H1 (cell line): ENCODE results near the gene KLRD1. TPM values are rescaled to one million over a fixed set of nuclear protein-coding genes. Genes with fewer than 3 reads are reported as not detected.

Experiments
- CTCF ChIA-PET: fragments of 300-600 bp; sonication (Branson Sonifier 250); formaldehyde crosslinking; loops from one replicate; lab custom pipeline; 2021; ENCODE audit not compliant: partially characterized antibody; lab: Charles Lee
- POLR2A ChIA-PET: fragments of 300-600 bp; sonication (Branson Sonifier 250); formaldehyde crosslinking; loops from one replicate; lab custom pipeline; 2021; ENCODE audit warnings: inconsistent platforms; ENCODE audit not compliant: partially characterized antibody; lab: Charles Lee
- DNase-seq, 2 experiments: peaks; one replicate each; pipeline versions ENCODE4 v3.0.0 to v3.0.0-alpha.2; 2010 to 2022; ENCODE audit warnings: low spot score in 2 of 2, low read depth in 1 of 2, mixed read lengths in 1 of 2
- FAIRE-seq: peaks from 2 replicates; lab custom pipeline; 2011; peaks lifted over from hg19 to GRCh38; lab: Jason Lieb, UNC
- H2AFZ ChIP-seq: 2 replicates; pipeline ENCODE4 v1.8.1; 2012; ENCODE audit warnings: low read length, inconsistent platforms
- H2AK5ac ChIP-seq: 2 replicates; pipeline ENCODE4 v1.6.1; 2013; ENCODE audit warnings: low read depth, low read length
- H2BK120ac ChIP-seq: replicated peaks from 2 replicates; pipeline ENCODE3; 2013; ENCODE audit warnings: low read depth, low read length, inconsistent platforms
- H2BK12ac ChIP-seq: 2 replicates; pipeline ENCODE4 v1.6.1; 2013; ENCODE audit warnings: low read depth, low read length
- H2BK15ac ChIP-seq: 2 replicates; pipeline ENCODE4 v1.6.1; 2013; ENCODE audit warnings: low read length
- H2BK20ac ChIP-seq: 2 replicates; pipeline ENCODE4 v1.6.1; 2013; ENCODE audit warnings: low read length
- H2BK5ac ChIP-seq: 2 replicates; pipeline ENCODE4 v1.6.1; 2013; ENCODE audit warnings: low read depth, low read length
- H3K14ac ChIP-seq: 2 replicates; pipeline ENCODE4 v1.6.1; 2013; ENCODE audit warnings: inconsistent platforms; ENCODE audit not compliant: insufficient read length
- H3K18ac ChIP-seq: 2 replicates; pipeline ENCODE4 v1.6.1; 2013; ENCODE audit warnings: low read length; ENCODE audit errors: extremely low read depth
- H3K23ac ChIP-seq: 2 replicates; pipeline ENCODE4 v1.6.1; 2013; ENCODE audit warnings: inconsistent platforms; ENCODE audit not compliant: insufficient read length
- H3K23me2 ChIP-seq: 2 replicates; pipeline ENCODE4 v1.6.1; 2013; ENCODE audit warnings: low read depth, low read length
- H3K27ac ChIP-seq: 2 replicates; pipeline ENCODE4 v1.6.1; 2011; ENCODE audit warnings: low read depth, low read length, inconsistent platforms
- H3K27me3 ChIP-seq, 4 experiments: replicated peaks in 1 of 4; 1 replicate in 1 of 4; 2 replicates in 3 of 4; pipeline versions ENCODE4 v1.6.1 to v1.8.1; 2011 to 2013; ENCODE audit warnings: low read length in 3 of 4, mild to moderate bottlenecking in 3 of 4, inconsistent platforms in 2 of 4, mixed read lengths in 2 of 4, moderate library complexity in 1 of 4; ENCODE audit not compliant: control insufficient read depth in 3 of 4, insufficient read depth in 3 of 4; ENCODE audit errors: extremely low read depth in 1 of 4
- H3K36me3 ChIP-seq, 4 experiments: 2 replicates each; pipeline versions ENCODE4 v1.6.1 to v1.8.1; 2011 to 2013; ENCODE audit warnings: mild to moderate bottlenecking in 4 of 4, low read length in 3 of 4, moderate library complexity in 2 of 4, control low read depth in 1 of 4, inconsistent platforms in 1 of 4; ENCODE audit not compliant: insufficient read depth in 4 of 4, control insufficient read depth in 2 of 4
- H3K4ac ChIP-seq: replicated peaks from 2 replicates; pipeline ENCODE3; 2013; ENCODE audit warnings: low read length, low read depth, mixed read lengths, inconsistent platforms; ENCODE audit not compliant: insufficient read length
- H3K4me1 ChIP-seq, 4 experiments: replicated peaks in 1 of 4; 1 replicate in 1 of 4; 2 replicates in 3 of 4; pipeline versions ENCODE4 v1.6.1 to v1.8.1; 2011 to 2013; ENCODE audit warnings: low read length in 3 of 4, inconsistent platforms in 2 of 4, mixed read lengths in 1 of 4; ENCODE audit not compliant: insufficient read depth in 4 of 4, control insufficient read depth in 3 of 4
- H3K4me2 ChIP-seq, 2 experiments: 2 replicates each; pipeline versions ENCODE4 v1.6.1 to v1.8.1; 2011 to 2013; ENCODE audit warnings: low read depth in 2 of 2, low read length in 2 of 2, control low read depth in 1 of 2, inconsistent platforms in 1 of 2, mild to moderate bottlenecking in 1 of 2; ENCODE audit not compliant: insufficient read depth in 1 of 2
- H3K4me3 ChIP-seq, 4 experiments: fragments of 200-600, 300-600 bp in 1 of 4; sonication (generic), shearing (Covaris generic), sonication (Bioruptor Twin) in 1 of 4; 2 replicates each; pipeline versions ENCODE4 v1.5.1 to v1.8.1; 2011 to 2016; ENCODE audit warnings: low read length in 4 of 4, low read depth in 3 of 4, control low read depth in 2 of 4, inconsistent platforms in 2 of 4, mild to moderate bottlenecking in 2 of 4, mixed read lengths in 1 of 4, moderate library complexity in 1 of 4; ENCODE audit not compliant: insufficient read depth in 2 of 4; ENCODE audit errors: extremely low read depth in 1 of 4
- H3K56ac ChIP-seq: replicated peaks from 2 replicates; pipeline ENCODE3; 2013; ENCODE audit warnings: low read depth, mild to moderate bottlenecking, mixed read lengths, low read length, inconsistent platforms; ENCODE audit not compliant: insufficient read length
- H3K79me1 ChIP-seq: 2 replicates; pipeline ENCODE4 v1.6.1; 2013; ENCODE audit warnings: low read depth, low read length, control low read depth
- H3K79me2 ChIP-seq, 2 experiments: 2 replicates each; pipeline versions ENCODE4 v1.6.1 to v1.8.1; 2012 to 2013; ENCODE audit warnings: low read length in 2 of 2, mild to moderate bottlenecking in 2 of 2, inconsistent platforms in 1 of 2; ENCODE audit not compliant: insufficient read depth in 2 of 2, control insufficient read depth in 1 of 2
- H3K9ac ChIP-seq, 4 experiments: replicated peaks in 1 of 4; 1 replicate in 1 of 4; 2 replicates in 3 of 4; pipeline versions ENCODE4 v1.6.1 to v1.8.1; 2011 to 2013; ENCODE audit warnings: low read depth in 3 of 4, low read length in 3 of 4, control low read depth in 2 of 4, mild to moderate bottlenecking in 2 of 4, moderate library complexity in 2 of 4, inconsistent platforms in 1 of 4; ENCODE audit errors: extremely low read depth in 1 of 4
- H3K9me3 ChIP-seq, 2 experiments: 2 replicates each; pipeline versions ENCODE4 v1.6.1 to v1.8.1; 2012 to 2013; ENCODE audit warnings: mild to moderate bottlenecking in 2 of 2, moderate library complexity in 2 of 2, control low read depth in 1 of 2, inconsistent platforms in 1 of 2, low read depth in 1 of 2, low read length in 1 of 2, mixed read lengths in 1 of 2; ENCODE audit not compliant: insufficient read depth in 2 of 2
- H4K20me1 ChIP-seq, 2 experiments: replicated peaks in 1 of 2; 2 replicates each; pipeline versions ENCODE3 to v1.8.1; 2011 to 2013; ENCODE audit warnings: inconsistent platforms in 2 of 2, low read length in 2 of 2, mild to moderate bottlenecking in 1 of 2; ENCODE audit not compliant: insufficient read depth in 2 of 2, control insufficient read depth in 1 of 2
- H4K5ac ChIP-seq: 2 replicates; pipeline ENCODE4 v1.6.1; 2013; ENCODE audit warnings: low read length, low read depth, mixed read lengths, inconsistent platforms; ENCODE audit not compliant: insufficient read length
- H4K8ac ChIP-seq: 2 replicates; pipeline ENCODE4 v1.8.0; 2013; ENCODE audit warnings: mild to moderate bottlenecking, moderate library complexity, low read length, inconsistent platforms; ENCODE audit not compliant: insufficient read depth; ENCODE audit errors: extremely low read depth
- H4K91ac ChIP-seq: replicated peaks from 2 replicates; pipeline ENCODE3; 2013; ENCODE audit warnings: low read length, mixed read lengths, inconsistent platforms; ENCODE audit not compliant: insufficient read length
- E2F6 ChIP-seq: IDR thresholded peaks from 2 replicates; pipeline ENCODE4 v1.6.1; 2012; ENCODE audit warnings: inconsistent platforms
- EP300 ChIP-seq, 2 experiments: IDR thresholded peaks; 1 replicate in 1 of 2; 2 replicates in 1 of 2; pipeline ENCODE4 v1.6.1; 2011 to 2012; ENCODE audit warnings: low read depth in 2 of 2, low read length in 2 of 2, mild to moderate bottlenecking in 2 of 2, borderline replicate concordance in 1 of 2, inconsistent platforms in 1 of 2, moderate library complexity in 1 of 2
- FOSL1 ChIP-seq: IDR thresholded peaks from 2 replicates; pipeline ENCODE4 v1.6.1; 2011; ENCODE audit warnings: mild to moderate bottlenecking, low read depth, low read length, moderate library complexity; ENCODE audit not compliant: insufficient read depth
- HDAC6 ChIP-seq: IDR thresholded peaks from one replicate; pipeline ENCODE4 v1.7.1; 2012; ENCODE audit warnings: low read depth, mild to moderate bottlenecking, inconsistent platforms, low read length, moderate library complexity
- POLR2AphosphoS5 ChIP-seq: IDR thresholded peaks from 2 replicates; pipeline ENCODE4 v1.6.1; 2011; ENCODE audit warnings: low read depth, low read length
- RFX5 ChIP-seq: IDR thresholded peaks from 2 replicates; pipeline ENCODE4 v1.6.1; 2011; ENCODE audit warnings: low read depth, low read length, improper control_type of control experiment, borderline replicate concordance
- RXRA ChIP-seq: IDR thresholded peaks from 2 replicates; pipeline ENCODE4 v1.6.1; 2011; ENCODE audit warnings: low read depth, mild to moderate bottlenecking, low read length, moderate library complexity; ENCODE audit not compliant: insufficient read depth
- SIN3A ChIP-seq, 2 experiments: IDR thresholded peaks in 1 of 2; conservative IDR thresholded peaks in 1 of 2; 2 replicates each; pipeline ENCODE4 v1.6.1; 2011 to 2012; ENCODE audit warnings: low read length in 2 of 2, improper control_type of control experiment in 1 of 2, low read depth in 1 of 2, mild to moderate bottlenecking in 1 of 2
- WGBS, 2 experiments: shearing (Covaris generic) in 1 of 2; methylation state at CpG; one replicate each; pipeline versions ENCODE4 v1.1.6 to v1.1.7; 2013 to 2015; ENCODE audit warnings: low lambda C conversion rate in 2 of 2, mixed read lengths in 2 of 2, inconsistent platforms in 1 of 2, low coverage in 1 of 2, missing lambda C conversion rate in 1 of 2; ENCODE audit not compliant: insufficient replicate concordance in 2 of 2, insufficient coverage in 1 of 2, insufficient read length in 1 of 2; ENCODE audit errors: extremely low coverage in 1 of 2, missing lambda C conversion rate in 1 of 2; 5-methylcytosine and 5-hydroxymethylcytosine counted together
- polyA plus RNA-seq, 7 experiments: library from polyadenylated mRNA; depleted of rRNA in 3 of 7; stranded (reverse) in 5 of 7; unstranded in 2 of 7; fragments of >200 nt in 5 of 7; fragments of 200-250 nt in 2 of 7; gene quantifications; 1 replicate in 5 of 7; 2 replicates in 1 of 7; 4 replicates in 1 of 7; pipeline versions ENCODE4 v1.2.1 to v1.2.3, GENCODE V29; 2011 to 2013; ENCODE audit warnings: missing spikeins in 2 of 7, mixed read lengths in 2 of 7
- total RNA-seq: library from RNA; stranded (reverse); fragmentation: NEBNext Ultra II Directional; extraction: Animal tissue kit (Norgen Biotek cat#: 25700); gene quantifications from 2 replicates; pipeline ENCODE4 v1.2.1, GENCODE V29; 2021

The KLRD1 gene
- total and polyA plus RNA-seq, 2 of the 8 experiments (the other 6 are each of a cell fraction or from before 2014, with no cell fraction given): under 0.01 to 0.06 TPM

GRCh38 chr12:10293151-10293550 is 14.5 kb upstream of the KLRD1 start:
- H2BK12ac ChIP-seq: no peak overlapping the region
- no peak overlapping the region for H4K5ac ChIP-seq
- no peak overlapping the region for H4K8ac ChIP-seq
- no peak overlapping the region for H3K9ac ChIP-seq
- H2BK120ac ChIP-seq: no peak overlapping the region
- ChIA-PET POLR2A (interaction anchor here (0.6 kb wide), 1 partner anchor 65 kb away, joined by 3 read pairs; no protein-coding TSS in a partner anchor), CTCF (no interaction called here)
- 95% methylated on average over 4 of the region's 4 CpGs; no CpG with 5 or more reads in 1 of the 2 experiments for WGBS, 2 experiments
- no peak overlapping the region for H3K4me2 ChIP-seq
- H3K27me3 ChIP-seq: no peaks in the 10 kb centered on the region
- H4K20me1 ChIP-seq: no peaks in the 10 kb centered on the region
- H3K4me1 ChIP-seq: no peaks in the 10 kb centered on the region
- H2BK20ac ChIP-seq: no peak overlapping the region
- no peak for FAIRE-seq
- no peak for DNase-seq
- H3K79me1 ChIP-seq: no peaks in the 10 kb centered on the region
- no peak overlapping the region for H2BK5ac ChIP-seq
- no peak overlapping the region for H2AFZ ChIP-seq
- no peaks in the 10 kb centered on the region for H3K23me2 ChIP-seq
- no peaks in the 10 kb centered on the region for H3K9me3 ChIP-seq
- no peak overlapping the region for H4K91ac ChIP-seq
- no peaks in the 10 kb centered on the region for H3K36me3 ChIP-seq
- no peak overlapping the region for H2BK15ac ChIP-seq
- no peaks in the 10 kb centered on the region for H3K79me2 ChIP-seq
- H3K14ac ChIP-seq: no peak overlapping the region
- no peak overlapping the region for H3K18ac ChIP-seq
- H3K56ac ChIP-seq: no peak overlapping the region
- TF ChIP-seq POLR2AphosphoS5: no peak
- no peak for TF ChIP-seq RXRA
- no peak for TF ChIP-seq RFX5
- TF ChIP-seq EP300 (IDR thresholded peaks at IDR 0.05; ENCODE audit: borderline replicate concordance in 1 of 2, low read depth in 2 of 2, low read length in 2 of 2): no peak
- TF ChIP-seq FOSL1: no peak
- no peak for TF ChIP-seq SIN3A (conservative IDR thresholded peaks at IDR 0.05 in 1 of 2, IDR thresholded peaks at IDR 0.05 in 1 of 2; ENCODE audit: low read depth in 1 of 2, low read length in 2 of 2)
- no peak for TF ChIP-seq E2F6
- no peak for TF ChIP-seq HDAC6
- no peak overlapping the region for H3K27ac ChIP-seq
- no peak overlapping the region for H2AK5ac ChIP-seq
- H3K23ac ChIP-seq: no peak overlapping the region
- H3K4ac ChIP-seq: no peak overlapping the region
- no peak overlapping the region for H3K4me3 ChIP-seq
